IMR-90 (cell line): ENCODE data around the gene ZNF774.

Experiments used
- BHLHE40 ChIP-seq: fragments of 150-350 bp; IDR thresholded peaks from 2 replicates; pipeline ENCODE4 v1.6.1; 2016; ENCODE audit warnings: mild to moderate bottlenecking, low read depth, low read length
- CEBPB ChIP-seq: IDR thresholded peaks from 2 replicates; pipeline ENCODE4 v1.6.1; 2012; ENCODE audit warnings: low read depth, low read length, improper control_type of control experiment
- CHD1 ChIP-seq: IDR thresholded peaks from 2 replicates; pipeline ENCODE4 v1.6.1; 2012; ENCODE audit warnings: low read depth, low read length, improper control_type of control experiment
- ELK1 ChIP-seq: fragments of 150-350 bp; IDR thresholded peaks from 2 replicates; pipeline ENCODE4 v1.6.1; 2016; ENCODE audit warnings: low read depth, mild to moderate bottlenecking, low read length, moderate library complexity, borderline replicate concordance
- MAFK ChIP-seq: IDR thresholded peaks from 2 replicates; pipeline ENCODE4 v1.6.1; 2012; ENCODE audit warnings: low read depth, low read length, improper control_type of control experiment
- MAZ ChIP-seq: IDR thresholded peaks from 2 replicates; pipeline ENCODE4 v1.6.1; 2012; ENCODE audit warnings: low read depth, mild to moderate bottlenecking, low read length, improper control_type of control experiment, moderate library complexity, borderline replicate concordance
- MXI1 ChIP-seq: IDR thresholded peaks from 2 replicates; pipeline ENCODE4 v1.6.1; 2012; ENCODE audit warnings: low read depth, mild to moderate bottlenecking, low read length, moderate library complexity, borderline replicate concordance
- NFE2L2 ChIP-seq: fragments of 150-350 bp; IDR thresholded peaks from 2 replicates; pipeline ENCODE4 v1.6.1; 2016; ENCODE audit warnings: low read depth, mild to moderate bottlenecking, low read length
- POLR2A ChIP-seq: IDR thresholded peaks from 2 replicates; pipeline ENCODE4 v1.6.1; 2012; ENCODE audit warnings: mild to moderate bottlenecking, low read depth, low read length
- RAD21 ChIP-seq: IDR thresholded peaks from 2 replicates; pipeline ENCODE4 v1.6.1; 2012; ENCODE audit warnings: low read length, improper control_type of control experiment
- RCOR1 ChIP-seq: IDR thresholded peaks from 2 replicates; pipeline ENCODE4 v1.6.1; 2012; ENCODE audit warnings: mild to moderate bottlenecking, low read length, improper control_type of control experiment; ENCODE audit not compliant: insufficient replicate concordance
- RFX5 ChIP-seq: IDR thresholded peaks from 2 replicates; pipeline ENCODE4 v1.8.0; 2012; ENCODE audit warnings: low read depth, mild to moderate bottlenecking, low read length, moderate library complexity
- SMC3 ChIP-seq: fragments of 150-350 bp; IDR thresholded peaks from 2 replicates; pipeline ENCODE4 v1.6.1; 2016; ENCODE audit warnings: low read depth, mild to moderate bottlenecking, antibody characterized with exemption, low read length, moderate library complexity
- TF ChIP-seq, protein P1 (sequence below): conservative IDR thresholded peaks from 2 replicates; pipeline ENCODE4 v1.5.1; 2012; ENCODE audit warnings: mild to moderate bottlenecking, low read depth, low read length, improper control_type of control experiment

DNA sequence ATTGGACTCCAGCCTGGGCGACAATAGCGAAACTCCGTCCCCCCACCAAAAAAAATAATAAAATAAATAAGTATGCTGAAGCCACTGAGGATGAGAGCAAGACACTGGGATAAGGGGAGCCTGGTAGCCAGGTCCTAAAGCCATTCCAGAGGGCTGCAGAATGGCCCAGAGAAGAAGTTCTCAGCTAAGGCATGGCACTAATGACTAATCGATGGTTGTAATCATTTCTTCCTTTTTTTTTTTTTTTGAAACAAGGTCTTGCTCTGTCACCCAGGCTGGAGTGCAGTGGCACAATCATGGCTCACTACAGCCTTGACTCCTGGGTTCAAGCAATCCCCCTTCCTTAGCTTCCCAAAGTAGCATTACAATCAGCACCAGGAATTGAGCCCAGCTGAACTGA, 25.6 kb upstream of the ZNF774 start:
- TF ChIP-seq, protein P1, sequence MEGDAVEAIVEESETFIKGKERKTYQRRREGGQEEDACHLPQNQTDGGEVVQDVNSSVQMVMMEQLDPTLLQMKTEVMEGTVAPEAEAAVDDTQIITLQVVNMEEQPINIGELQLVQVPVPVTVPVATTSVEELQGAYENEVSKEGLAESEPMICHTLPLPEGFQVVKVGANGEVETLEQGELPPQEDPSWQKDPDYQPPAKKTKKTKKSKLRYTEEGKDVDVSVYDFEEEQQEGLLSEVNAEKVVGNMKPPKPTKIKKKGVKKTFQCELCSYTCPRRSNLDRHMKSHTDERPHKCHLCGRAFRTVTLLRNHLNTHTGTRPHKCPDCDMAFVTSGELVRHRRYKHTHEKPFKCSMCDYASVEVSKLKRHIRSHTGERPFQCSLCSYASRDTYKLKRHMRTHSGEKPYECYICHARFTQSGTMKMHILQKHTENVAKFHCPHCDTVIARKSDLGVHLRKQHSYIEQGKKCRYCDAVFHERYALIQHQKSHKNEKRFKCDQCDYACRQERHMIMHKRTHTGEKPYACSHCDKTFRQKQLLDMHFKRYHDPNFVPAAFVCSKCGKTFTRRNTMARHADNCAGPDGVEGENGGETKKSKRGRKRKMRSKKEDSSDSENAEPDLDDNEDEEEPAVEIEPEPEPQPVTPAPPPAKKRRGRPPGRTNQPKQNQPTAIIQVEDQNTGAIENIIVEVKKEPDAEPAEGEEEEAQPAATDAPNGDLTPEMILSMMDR = no peak
- TF ChIP-seq NFE2L2 (no peak), MAZ (no peak), RAD21 (no peak), POLR2A (no peak), CEBPB (no peak), MXI1 (no peak), RFX5 (no peak), MAFK (no peak), RCOR1 (no peak), BHLHE40 (no peak), SMC3 (no peak), ELK1 (no peak), CHD1 (no peak)
